Hematopoietic multipotent progenitor cell treated with erythropoietin and hydrocortisone succinate and interleukin-3 and kit ligand, for 15 days (in vitro differentiated cells): ENCODE measurements around the gene NLRP5.
"Not testable (repeated sequence)": the region's sequence is repeated elsewhere in the genome, so short reads cannot be mapped to it uniquely, and the experiment has no call there.

ENCODE experiments used
- DNase-seq: peaks from one replicate; pipeline ENCODE4 v3.0.0-alpha.2; 2015; ENCODE audit warnings: low spot score

Gene NLRP5

GRCh38 chr19:55986487-55986886 is at the start of gene NLRP5:
NLRP5 (plus strand) TSS chr19:55986775.
- DNase-seq = no peak

GRCh38 chr19:55939206-55939605 is 47.4 kb upstream of the NLRP5 start:
- no peak for DNase-seq

- DNase-seq = no peak
Measured at GRCh38 chr19:55940306-55940705, 46.3 kb upstream of the NLRP5 start.

- no peak for DNase-seq
Measured at GRCh38 chr19:55947532-55947931, 39.0 kb upstream of the NLRP5 start, which contains the start of gene NLRP8. NLRP8 (plus strand) TSS chr19:55947832.

- not testable (repeated sequence) for DNase-seq
Measured at GRCh38 chr19:55950566-55950965, 36.0 kb upstream of the NLRP5 start.

GRCh38 chr19:55956431-55956830 is 30.1 kb upstream of the NLRP5 start:
- no peak for DNase-seq

- DNase-seq = no peak
Measured at GRCh38 chr19:55958356-55958755, 28.2 kb upstream of the NLRP5 start.

GRCh38 chr19:55959996-55960675 is 26.4 kb upstream of the NLRP5 start:
- no peak for DNase-seq

GRCh38 chr19:55962186-55962585 is 24.4 kb upstream of the NLRP5 start:
- no peak for DNase-seq

- DNase-seq = no peak
Measured at GRCh38 chr19:55973982-55974381, 12.6 kb upstream of the NLRP5 start.

GRCh38 chr19:55980415-55980814 is 6.2 kb upstream of the NLRP5 start:
- no peak for DNase-seq

GRCh38 chr19:55985254-55985653 is 1.3 kb upstream of the NLRP5 start:
- no peak for DNase-seq

GRCh38 chr19:55990831-55991230 is 4.3 kb downstream of the NLRP5 start:
- DNase-seq = no peak

- DNase-seq = no peak
Measured at GRCh38 chr19:55993492-55993891, 6.9 kb downstream of the NLRP5 start.

- DNase-seq = no peak
Measured at GRCh38 chr19:56014765-56015164, 28.2 kb downstream of the NLRP5 start.

- no peak for DNase-seq
Measured at GRCh38 chr19:56015756-56016155, 29.2 kb downstream of the NLRP5 start.

- not testable (repeated sequence) for DNase-seq
Measured at GRCh38 chr19:56019325-56019724, 32.8 kb downstream of the NLRP5 start.

- not testable (repeated sequence) for DNase-seq
Measured at GRCh38 chr19:56020355-56020975, 33.9 kb downstream of the NLRP5 start.

- no peak for DNase-seq
Measured at GRCh38 chr19:56026769-56027168, 40.2 kb downstream of the NLRP5 start.

GRCh38 chr19:56053596-56053995 is 67.0 kb downstream of the NLRP5 start:
- DNase-seq = no peak

- DNase-seq = peak; percentile 59
Measured at GRCh38 chr19:56066152-56067023, 79.8 kb downstream of the NLRP5 start.

- no peak for DNase-seq
Measured at GRCh38 chr19:56069642-56070041, 83.1 kb downstream of the NLRP5 start.

- DNase-seq = no peak
Measured at GRCh38 chr19:56071151-56071550, 84.6 kb downstream of the NLRP5 start.
